HEK293T (cell line): Measurements from ENCODE around the gene SETBP1.

Experiments used
- ARNT ChIP-seq: fragments of 450-650 bp; IDR thresholded peaks from 2 replicates; pipeline ENCODE4 v1.6.1; 2017; ENCODE audit warnings: mild to moderate bottlenecking
- BHLHE40 ChIP-seq: fragments of 450-650 bp; IDR thresholded peaks from 2 replicates; pipeline ENCODE4 v1.6.1; 2016; ENCODE audit warnings: mild to moderate bottlenecking, moderate library complexity, borderline replicate concordance
- ELF4 ChIP-seq: fragments of 450-650 bp; IDR thresholded peaks from 2 replicates; pipeline ENCODE4 v1.6.1; 2017; ENCODE audit warnings: antibody characterized with exemption
- HDGF ChIP-seq: fragments of 450-650 bp; IDR thresholded peaks from 2 replicates; pipeline ENCODE4 v1.6.1; 2017; ENCODE audit warnings: antibody characterized with exemption, borderline replicate concordance
- LEF1 ChIP-seq: fragments of 450-650 bp; IDR thresholded peaks from 2 replicates; pipeline ENCODE4 v1.6.1; 2017; ENCODE audit warnings: mild to moderate bottlenecking, borderline replicate concordance
- NFRKB ChIP-seq: fragments of 450-650 bp; IDR thresholded peaks from 2 replicates; pipeline ENCODE4 v1.6.1; 2016; ENCODE audit warnings: mild to moderate bottlenecking, moderate library complexity
- SP1 ChIP-seq: fragments of 450-650 bp; IDR thresholded peaks from 2 replicates; pipeline ENCODE4 v1.6.1; 2017
- TARDBP ChIP-seq: fragments of 450-650 bp; IDR thresholded peaks from 2 replicates; pipeline ENCODE4 v1.6.1; 2016

DNA sequence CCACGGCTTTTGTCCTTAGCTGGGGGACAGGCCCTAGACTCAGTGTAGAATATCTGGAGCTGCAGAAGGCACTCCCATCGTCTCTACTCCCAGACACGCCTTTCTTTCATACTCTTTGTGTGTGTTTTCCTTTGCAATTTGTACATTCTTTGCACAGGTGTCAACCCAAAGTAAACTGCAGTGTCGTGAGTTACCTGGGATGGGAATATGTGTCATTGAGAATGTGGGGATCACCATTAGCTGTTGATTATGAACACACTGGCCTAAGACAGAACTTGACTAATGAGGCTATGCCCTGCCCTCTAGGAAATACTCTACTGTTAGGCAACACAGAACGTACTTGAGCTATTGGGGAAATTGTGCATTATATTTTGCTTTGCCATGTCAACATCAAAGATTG lies 233.3 kb downstream of the SETBP1 start:
- TF ChIP-seq HDGF = no peak
- TF ChIP-seq ARNT = no peak
- no peak for TF ChIP-seq BHLHE40
- TF ChIP-seq TARDBP = no peak
- TF ChIP-seq ELF4 = no peak
- TF ChIP-seq SP1 = no peak
- TF ChIP-seq NFRKB = no peak
- TF ChIP-seq LEF1 = no peak
